HG03108 (cell line): ENCODE results near the gene IRAK4.

Experiments used
- ATAC-seq: cut with Tn5 transposase; IDR thresholded peaks from one replicate; pipeline ENCODE4 v1.9.1; 2021; ENCODE audit warnings: moderate library complexity; ENCODE audit not compliant: unreplicated experiment

The IRAK4 gene

DNA sequence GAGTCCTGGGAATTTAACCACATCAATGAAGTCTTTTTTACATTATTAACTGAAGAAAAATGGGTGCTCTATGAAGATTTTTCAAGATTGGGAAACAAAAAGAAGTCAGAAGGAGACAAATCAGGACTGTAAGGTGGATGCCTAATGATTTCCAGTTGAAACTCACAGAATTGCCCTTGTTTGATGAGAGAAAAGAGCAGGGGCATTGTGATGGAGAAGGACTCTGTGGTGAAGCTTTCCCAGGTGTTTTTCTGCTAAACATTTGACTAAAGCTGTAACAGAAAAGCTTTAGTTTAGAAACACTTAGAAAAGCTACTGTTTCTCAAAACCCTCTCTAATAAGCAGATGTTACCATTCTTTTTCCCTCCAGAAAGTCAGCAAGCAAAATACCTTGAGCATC, 5.8 kb downstream of the IRAK4 start:
- ATAC-seq = no peak

DNA sequence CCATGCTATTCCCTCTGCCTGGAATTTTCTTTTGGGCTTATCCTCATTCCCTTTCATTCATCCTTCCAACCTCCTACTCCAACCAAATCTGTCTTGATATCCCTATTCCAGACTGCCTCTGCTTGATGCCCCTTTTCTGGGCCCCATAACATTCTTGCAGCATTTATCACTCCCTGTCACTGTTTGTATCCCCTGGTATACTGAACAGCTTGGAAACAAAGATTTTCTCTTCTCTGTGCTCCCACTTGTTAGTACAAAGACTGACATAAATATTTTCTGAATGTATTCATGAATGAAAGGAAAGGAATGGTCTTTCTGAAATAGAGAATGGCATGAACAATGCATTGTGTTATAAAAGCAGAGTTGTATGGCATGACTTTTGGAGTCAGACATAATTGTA, 7.5 kb downstream of the IRAK4 start:
- no peak for ATAC-seq

DNA sequence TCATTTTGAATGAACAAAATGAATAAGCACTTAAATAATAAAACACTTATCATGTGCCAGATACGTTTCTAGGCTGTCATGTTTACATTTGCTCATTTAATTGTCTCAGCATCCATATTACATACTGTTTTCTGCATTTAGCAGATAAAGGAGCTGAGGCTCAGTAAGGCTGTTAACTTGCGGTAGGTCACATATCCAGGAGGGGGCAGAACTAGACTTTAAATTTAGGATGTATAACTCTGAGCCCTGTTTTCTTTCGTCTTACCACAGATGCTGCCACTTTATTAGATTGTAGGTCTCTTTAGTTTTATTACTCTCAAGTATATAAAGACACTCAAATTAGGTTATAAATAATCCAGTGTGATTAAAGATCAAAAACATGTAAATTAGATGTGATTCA, 17.7 kb downstream of the IRAK4 start:
- ATAC-seq = no peak

DNA sequence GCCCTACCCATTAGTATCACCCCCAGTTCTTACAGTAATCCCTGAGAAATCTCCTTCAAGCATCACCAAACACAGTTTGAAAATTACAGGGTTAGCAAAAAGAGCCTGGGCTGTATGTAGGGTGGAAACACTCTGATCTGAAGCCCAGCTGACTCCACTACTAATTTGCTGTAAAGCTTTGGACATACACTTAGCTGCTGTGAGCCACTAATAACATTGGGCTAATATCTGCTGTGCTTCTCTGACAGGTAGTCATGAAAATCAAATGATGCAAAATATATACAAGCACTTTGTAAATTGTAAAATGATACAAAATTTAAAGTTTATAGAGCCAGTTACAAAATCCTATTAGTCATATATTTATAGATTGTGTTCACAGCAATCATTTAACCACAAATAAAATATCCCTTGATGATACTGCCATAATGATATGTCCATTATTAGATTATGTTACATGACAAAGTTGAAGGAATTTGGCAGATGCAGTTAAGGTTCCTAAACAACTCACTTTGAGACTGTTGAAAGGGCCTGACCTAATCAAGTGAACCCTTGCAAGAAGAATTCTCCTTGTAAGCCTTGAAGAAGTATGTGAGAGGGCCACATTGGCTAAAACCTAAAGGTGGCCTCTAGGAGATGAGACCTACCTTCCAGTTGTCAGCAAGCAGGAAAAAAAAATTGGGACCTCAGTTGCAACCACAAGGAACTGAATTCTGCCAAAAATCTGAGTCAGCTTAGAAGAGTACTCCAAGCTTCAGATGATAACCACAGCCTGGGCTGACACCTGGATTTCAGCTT, 28.3 kb downstream of the IRAK4 start:
- no peak for ATAC-seq

DNA sequence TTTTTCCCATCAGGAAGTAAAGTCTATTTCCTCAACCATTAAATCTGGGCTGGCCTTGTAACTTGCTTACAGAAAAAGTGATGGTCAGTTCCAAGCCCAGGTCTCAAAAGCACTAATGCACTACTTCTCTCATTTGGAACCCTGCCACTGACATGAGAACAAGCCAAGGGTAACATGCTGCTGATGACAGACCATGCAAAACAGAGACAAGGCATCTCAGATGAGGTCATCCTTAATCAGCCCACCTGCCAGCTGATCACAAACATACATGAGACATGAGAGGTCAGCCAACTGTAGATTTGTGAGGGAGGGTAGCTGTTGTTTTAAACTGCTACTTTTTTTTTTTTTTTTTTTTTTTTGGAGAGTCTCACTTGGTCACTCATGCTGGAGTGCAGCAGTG, 31.2 kb downstream of the IRAK4 start:
- no peak for ATAC-seq

DNA sequence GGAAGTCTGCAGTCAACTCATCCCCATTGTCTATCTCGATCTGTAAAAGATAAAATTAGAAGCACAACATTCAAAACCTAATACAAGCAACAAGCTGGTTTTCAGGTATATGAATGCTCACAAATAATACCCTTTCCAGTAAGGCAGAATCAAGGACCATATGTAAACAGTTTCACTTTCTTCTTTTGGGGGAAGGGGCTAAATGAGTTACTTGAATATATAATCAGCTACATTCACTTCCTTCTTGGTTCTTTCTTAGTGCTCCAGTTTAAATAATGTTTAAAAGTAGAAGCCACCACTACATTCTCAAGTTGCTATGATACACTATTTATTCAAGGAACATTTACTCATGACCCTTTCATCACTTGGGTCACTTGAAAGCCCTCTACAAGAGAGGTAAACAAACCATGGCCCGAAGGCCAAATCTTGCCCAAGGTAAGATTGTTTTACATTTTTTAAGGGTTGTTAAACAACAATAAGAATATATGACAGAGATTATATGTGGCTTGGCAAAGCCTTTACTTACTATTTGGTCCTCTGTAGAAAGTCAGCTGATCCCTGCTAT, 37.0 kb downstream of the IRAK4 start:
- no peak for ATAC-seq

DNA sequence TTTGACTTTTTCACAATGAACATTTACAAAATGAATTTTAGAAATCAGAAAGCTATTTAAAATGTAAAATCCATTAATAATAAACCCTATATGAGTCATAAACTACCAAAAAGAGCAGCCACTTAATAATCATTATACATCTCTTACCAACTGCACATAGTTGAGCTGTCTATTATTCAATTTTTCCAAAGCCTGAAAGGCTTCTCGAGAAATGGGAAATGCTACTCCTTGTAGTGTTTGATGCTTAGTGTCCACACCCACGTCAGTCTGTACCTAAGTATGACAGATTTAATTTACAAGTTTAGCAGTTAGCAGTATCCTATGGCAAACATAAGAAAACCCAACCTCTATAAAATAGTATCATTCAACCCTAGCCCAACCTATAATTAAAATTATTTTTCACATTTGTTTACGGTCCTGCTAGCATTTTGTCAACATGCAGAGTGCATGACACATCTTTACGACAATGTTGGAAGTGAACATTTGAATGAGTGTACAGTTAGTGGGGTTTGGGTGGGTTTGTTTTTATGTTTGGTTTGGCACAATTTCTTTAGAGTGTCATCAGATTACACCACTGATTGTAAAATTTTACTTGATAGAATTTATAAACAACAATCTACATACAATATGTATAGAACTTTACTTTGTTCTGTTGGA, 38.9 kb downstream of the IRAK4 start:
- ATAC-seq = no peak

DNA sequence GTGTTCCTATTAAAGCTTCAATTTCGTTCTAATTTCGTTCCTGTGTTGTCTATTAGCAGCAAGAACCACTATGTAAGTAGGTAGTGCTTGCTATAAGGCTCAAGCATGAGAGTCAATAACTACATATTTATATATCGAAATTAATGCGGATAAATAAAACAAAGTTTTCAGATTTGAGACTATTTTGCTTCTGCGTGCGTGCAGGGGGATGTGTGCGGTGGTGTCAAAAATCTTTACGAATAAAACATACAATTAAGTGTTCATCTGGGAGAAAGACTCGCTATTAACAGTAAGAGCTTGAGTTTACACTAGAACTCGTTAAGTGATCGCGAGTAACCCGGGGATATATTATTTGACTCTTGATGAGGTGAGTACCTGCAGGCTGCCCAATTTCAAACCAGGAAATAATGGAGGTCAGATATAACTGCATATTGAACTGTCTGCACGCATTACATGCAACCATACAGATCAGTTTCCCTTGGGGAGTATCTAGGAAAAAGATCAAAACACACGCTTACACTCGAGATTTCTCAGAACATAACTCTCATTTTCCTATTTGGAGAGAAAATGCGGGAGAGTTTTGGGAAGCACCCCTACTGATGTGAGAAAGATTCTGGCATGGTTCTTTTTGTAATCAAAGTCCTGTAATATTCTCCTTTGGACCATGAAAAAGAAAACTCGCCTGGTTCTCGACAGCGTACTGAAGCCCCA, 46.6 kb downstream of the IRAK4 start:
- no peak for ATAC-seq

DNA sequence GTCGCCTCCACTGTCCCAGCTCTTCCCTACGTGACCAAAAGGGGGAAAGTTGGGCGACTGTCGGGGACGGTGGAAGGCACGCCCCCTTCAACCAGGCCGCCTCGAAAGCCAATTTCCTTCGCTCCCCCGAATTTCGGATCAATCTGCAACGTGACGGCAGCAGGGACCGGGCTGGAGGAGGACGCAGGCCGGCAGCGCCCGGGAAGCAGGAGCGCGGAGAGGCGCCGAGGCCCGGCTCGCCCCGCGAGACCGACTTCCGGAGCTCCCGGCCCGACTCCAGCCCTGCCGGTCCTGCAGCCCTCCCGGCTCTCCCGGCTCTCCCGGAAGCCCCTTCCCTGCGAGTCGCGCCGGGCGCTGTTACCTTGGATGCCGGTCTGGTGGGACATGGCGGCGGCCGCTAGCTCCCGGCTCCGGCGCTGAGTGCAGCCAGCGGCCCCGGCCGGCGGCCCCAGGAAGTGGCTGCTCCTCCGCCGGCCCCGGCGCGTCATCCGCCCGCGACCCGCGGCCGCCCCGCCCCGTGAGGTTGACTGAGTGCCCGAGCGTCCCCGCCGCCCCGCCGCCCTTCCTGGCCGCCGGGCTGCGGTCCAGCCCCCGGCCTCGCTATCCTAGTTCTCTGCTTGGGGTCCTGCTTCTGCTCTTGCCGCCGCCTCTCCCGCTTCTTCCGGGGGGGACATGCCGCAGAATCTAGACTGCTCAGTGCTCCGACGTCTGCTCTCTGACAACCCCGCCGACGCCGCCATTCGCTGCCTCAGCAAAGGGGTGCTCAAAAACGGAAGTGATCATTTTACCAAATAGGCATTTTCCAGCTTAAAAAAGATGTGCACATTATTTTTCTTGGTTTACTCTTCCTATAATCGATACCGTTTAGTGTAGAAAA, 47.3 kb downstream of the IRAK4 start, which contains the start of gene TWF1:
TWF1 (minus strand) TSS at position 458 of the 877 bp plus-strand sequence; CDS start at position 386, 72 bp downstream.
- ATAC-seq = peak; percentile 94

DNA sequence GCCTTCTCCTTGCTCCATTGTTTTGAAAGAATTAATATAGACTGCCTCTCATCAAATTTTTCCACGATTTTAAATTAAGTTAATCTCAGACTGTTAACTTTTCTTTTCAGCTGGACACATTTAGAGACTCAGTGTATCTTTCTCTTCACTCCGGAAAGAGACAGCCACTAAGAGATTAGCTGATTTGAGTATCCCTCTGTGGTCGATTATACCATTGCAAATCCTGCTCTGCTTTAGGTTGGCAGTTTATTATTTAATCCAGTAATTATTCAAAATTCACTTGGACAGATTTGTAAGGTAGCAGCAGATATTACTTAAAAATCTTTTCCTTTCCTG, 48.0 kb downstream of the IRAK4 start:
- no peak for ATAC-seq

DNA sequence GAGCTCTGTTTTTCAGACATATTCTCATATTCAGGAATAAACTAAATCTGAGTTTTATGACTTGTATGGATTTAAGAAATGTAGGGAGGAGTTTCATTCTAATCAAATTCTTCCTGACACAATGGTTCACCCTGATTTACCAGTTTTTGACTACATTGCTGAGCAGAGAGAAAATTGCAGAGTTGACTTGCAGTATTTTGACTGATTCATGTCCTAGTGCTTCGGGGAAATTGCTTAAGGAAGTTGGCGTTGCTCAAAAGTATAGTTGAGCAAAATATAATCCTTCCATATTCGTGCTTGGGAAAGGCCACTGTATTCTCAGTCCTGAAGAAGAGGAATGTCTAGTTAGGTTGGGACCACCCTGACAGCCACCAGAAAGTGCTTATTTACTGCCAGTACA, 48.6 kb downstream of the IRAK4 start:
- no peak for ATAC-seq

DNA sequence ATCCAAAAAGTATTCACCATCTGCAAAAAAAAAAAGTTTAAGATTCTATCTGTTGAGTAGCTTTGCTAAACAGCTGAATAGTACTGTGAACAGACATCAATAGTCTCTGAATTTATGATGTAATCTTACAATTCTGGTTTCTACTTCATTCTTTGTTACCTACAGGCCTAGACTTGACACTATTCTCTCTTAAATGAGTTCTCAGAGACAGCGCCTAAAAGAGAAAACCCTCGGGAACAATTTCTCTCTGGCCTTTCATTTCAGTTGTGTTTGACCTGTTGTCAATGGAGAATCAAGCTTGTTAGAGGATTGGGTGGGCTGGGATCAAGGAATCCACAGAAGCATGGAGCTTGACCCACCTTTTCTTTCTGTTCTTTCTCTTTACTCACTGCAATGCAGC, 53.3 kb downstream of the IRAK4 start:
- no peak for ATAC-seq

DNA sequence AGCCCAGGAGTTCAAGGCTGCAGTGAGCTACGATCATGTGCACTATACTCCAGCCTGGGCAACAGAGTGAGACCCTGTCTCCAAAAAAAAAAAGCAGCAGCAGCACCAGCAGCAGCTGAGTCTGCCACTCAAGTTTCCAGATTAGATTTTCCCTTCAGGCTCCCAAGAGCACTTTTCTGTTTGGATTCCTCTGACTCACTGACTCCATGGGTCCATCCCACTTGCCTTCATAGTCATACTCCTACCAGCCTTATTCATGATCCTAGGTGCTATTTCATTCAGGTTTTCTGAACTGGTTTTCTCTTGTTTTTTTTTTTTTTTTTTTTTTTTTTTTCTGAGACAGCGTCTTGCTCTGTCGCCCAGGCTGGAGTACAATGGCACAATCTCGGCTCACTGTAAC, 54.2 kb downstream of the IRAK4 start:
- no peak for ATAC-seq

DNA sequence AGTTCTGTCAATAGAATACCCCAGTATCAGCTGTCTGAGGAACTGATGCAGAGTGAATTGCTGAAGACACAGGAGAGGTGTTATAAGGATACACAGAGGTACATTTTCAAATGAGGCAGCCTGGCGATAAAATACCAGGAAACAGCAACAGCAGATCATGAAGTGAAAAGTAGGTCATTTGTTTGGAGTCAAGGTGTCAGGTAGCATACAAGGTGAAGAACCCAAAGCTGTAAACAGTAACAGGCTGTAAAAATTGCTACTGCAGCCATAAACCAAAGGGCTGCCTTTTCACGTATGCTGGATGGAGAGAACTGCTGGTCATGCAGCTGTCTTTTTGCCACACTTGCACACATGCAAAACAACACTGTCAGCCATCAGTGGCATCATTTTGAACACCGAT, 56.7 kb downstream of the IRAK4 start:
- ATAC-seq = no peak

DNA sequence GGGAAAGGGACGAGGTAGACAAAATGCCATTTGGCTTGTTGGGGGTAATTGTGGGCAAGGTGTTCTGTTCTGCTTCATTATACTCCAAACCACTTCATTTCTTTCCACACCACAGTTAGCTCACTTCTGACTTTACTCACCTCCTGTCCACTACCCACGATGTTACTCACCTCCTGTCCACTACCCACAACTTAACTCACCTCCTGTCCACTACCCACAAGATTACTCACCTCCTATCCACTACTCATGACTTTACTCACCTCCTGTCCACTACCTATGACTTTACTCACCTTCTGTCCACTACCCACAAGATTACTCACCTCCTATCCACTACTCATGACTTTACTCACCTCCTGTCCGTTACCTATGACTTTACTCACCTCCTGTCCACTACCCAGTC, 57.4 kb downstream of the IRAK4 start:
- no peak for ATAC-seq

DNA sequence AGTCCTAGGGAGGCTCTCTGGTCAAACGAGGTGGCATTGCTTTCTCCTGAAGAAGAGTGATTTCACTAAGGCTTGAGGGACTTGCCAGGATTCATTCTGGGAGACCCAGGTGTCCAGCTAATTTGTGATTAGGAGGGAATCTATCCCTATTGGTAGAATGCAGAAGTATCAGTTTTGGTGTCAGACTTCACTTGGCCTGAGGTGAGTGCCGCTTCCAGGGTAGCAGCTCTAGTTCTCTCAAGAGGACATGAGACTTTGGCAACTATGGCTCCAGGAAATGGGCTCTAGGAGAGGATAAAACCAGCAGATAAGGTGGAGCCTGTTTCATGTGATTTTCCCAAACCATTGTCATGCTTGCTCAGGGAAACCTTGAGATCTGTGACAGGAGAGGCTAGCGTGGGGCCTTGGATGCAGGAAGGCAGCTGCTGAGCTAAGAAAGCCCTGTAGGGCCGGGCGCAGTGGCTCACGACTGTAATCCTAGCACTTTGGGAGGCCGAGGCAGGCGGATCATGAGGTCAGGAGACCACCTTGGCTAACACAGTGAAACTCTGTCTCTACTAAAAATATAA, 65.5 kb downstream of the IRAK4 start:
- ATAC-seq = no peak

DNA sequence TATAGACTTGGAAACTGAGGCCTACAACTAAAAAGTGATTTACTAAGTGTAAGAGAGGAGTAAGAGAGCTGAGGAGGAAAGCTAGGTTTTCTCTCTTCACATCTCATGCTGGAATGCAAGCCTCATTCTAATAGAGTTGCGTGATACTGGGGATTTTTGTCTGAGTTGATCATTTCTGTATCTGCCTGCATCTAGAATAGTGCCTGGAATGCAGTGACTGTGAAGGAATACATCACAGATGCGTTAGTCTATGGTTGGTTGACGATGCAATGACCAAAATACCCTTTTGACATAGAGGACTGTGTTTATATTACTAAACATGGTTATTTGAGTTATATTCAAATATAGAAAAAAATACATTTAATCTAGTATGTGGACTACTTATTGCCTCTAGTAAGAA, 67.9 kb downstream of the IRAK4 start:
- ATAC-seq = no peak

DNA sequence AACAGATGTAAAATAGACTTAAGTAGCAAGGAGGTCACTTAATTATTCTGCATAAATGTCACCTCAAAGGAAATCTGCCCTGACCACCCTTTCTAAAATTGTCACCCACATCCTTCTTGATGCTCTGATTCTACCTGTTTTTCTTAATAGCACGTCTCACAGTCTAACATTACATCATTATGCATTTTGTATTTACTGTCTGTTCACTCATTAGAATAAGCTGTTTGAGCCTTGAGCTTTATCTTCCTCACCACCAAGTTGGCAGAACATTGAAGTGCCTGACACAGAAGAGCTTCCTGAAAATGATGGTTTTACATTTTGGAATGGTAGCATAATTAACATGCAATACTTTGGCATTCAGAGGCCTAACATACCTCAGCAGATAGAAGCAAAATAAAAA, 68.3 kb downstream of the IRAK4 start:
- ATAC-seq = no peak

DNA sequence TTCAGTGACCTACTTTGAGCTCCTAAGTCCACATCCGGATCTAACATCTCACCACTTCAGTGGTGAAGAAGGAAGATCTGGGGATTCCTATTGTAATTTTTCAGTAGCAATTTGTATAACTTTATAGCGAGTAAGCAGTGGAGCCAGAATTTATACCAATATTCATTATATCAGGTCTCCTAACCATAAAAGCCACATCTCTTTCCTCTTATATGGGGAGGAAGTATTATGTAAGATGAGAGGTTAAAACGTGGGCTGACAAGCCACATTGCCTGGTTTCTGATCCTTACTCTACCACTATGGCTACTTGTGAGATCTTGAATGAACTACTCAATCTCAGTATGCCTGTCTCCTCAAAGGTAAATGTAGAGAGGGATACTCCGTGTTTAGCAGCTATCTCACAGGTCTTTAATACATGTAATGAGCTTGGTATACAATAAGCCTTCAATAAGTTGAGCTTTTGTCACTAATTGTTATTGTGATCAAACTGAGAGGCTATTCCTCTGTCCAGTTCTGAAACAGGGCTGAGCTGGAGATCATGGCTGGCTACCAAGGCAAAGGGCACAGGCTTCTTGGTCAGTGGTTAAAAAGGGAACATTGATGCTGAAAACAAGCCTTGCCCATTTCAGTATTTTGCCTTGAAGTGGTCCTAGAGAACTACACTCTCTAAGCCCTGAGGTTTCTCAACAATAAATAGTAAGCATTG, 73.9 kb downstream of the IRAK4 start:
- ATAC-seq = no peak

DNA sequence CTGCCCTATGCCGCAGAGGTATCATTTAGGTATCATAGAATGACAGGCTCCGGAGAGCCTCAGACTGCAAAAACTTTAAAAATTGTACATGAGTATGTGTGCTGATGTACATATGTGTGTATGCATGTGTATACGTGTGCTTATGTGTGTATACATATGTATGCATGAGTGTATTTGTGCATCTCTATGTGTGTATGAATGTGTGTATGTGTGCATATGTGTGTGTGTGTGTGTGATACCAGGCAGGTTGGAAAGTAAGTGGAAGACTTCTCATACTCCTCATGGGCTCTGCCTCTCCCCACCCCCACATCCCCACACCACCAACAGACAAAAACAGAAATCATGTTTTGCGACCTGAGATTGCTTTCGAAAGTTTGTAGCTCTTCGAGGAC, 76.5 kb downstream of the IRAK4 start:
- peak; percentile 6 for ATAC-seq
